ENCODE measurements around the gene AGBL1. TPM values are rescaled to one million over a fixed set of nuclear protein-coding genes. Genes with fewer than 3 reads are reported as not detected.
A peak's percentile ranks its signal among the peaks of the same experiment; 100 is the strongest.

The AGBL1 gene
- total and polyA plus RNA-seq, 4 donors = not detected

DNA sequence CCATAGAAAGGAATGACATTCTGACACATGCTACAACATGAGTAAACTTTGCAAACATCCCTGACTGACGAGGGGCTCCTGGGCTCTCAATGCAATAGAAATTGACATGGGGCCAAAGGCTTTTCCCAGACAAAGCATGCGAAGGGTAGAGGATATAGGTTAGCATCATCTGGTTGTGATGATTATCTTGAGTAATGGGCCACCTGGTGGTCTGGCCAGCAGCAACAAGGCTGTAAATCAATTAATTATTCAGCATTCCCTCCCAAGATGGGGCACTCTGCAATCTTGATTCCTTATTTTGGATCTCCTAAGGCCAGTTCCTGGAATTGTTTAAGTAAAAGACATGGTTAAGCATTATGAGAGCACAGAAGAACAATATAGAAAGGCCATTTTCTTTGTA, 99.2 kb downstream of the AGBL1 start:
- no peak overlapping the region for H3K27ac ChIP-seq (ENCODE audit: low read depth in 1 of 2, low read length in 2 of 2)
- WGBS = 22% methylated on average over 2 of the region's 2 CpGs
- H3K4me1 ChIP-seq (ENCODE audit: control insufficient read depth in 4 of 4, insufficient read depth in 4 of 4, low read length in 3 of 4) = no peaks in the 10 kb centered on the region
- DNase-seq (ENCODE audit: low spot score) = no peak
- H3K36me3 ChIP-seq (ENCODE audit: control insufficient read depth in 4 of 4, insufficient read depth in 3 of 4, low read depth in 1 of 4, low read length in 3 of 4) = no peaks in the 10 kb centered on the region
- no peak overlapping the region for H3K9ac ChIP-seq (ENCODE audit: low read depth in 1 of 2, low read length in 2 of 2)
- peaks cover 0 to 7% (median 0%) of the 10 kb centered on the region in 4 donors for H3K27me3 ChIP-seq (ENCODE audit: control insufficient read depth in 4 of 4, insufficient read depth in 4 of 4, low read length in 3 of 4)
- H3K9me3 ChIP-seq (ENCODE audit: control insufficient read depth in 4 of 4, low read length in 3 of 4) = no peaks in the 10 kb centered on the region
- TF ChIP-seq CTCF (IDR thresholded peaks at IDR 0.05; ENCODE audit: low read depth, low read length, missing input control) (peak; percentile 19), NR2F2 (IDR thresholded peaks at IDR 0.05) (no peak), RAD21 (IDR thresholded peaks at IDR 0.05) (peak; percentile 28 to 45)
- no peak overlapping the region for H3K4me3 ChIP-seq (ENCODE audit: low read depth in 1 of 3, low read length in 3 of 3)

- Histone ChIP-seq H3K36me3 (ENCODE audit: control insufficient read depth in 4 of 4, insufficient read depth in 3 of 4, low read depth in 1 of 4, low read length in 3 of 4) (no peaks in the 10 kb centered on the region), H3K4me3 (ENCODE audit: low read depth in 1 of 3, low read length in 3 of 3) (no peak overlapping the region), H3K27me3 (ENCODE audit: control insufficient read depth in 4 of 4, insufficient read depth in 4 of 4, low read length in 3 of 4) (peaks cover 0 to 3% (median 0%) of the 10 kb centered on the region in 4 donors), H3K9me3 (ENCODE audit: control insufficient read depth in 4 of 4, low read length in 3 of 4) (no peaks in the 10 kb centered on the region), H3K27ac (ENCODE audit: low read depth in 1 of 2, low read length in 2 of 2) (no peak overlapping the region), H3K4me1 (ENCODE audit: control insufficient read depth in 4 of 4, insufficient read depth in 4 of 4, low read length in 3 of 4) (no peaks in the 10 kb centered on the region), H3K9ac (ENCODE audit: low read depth in 1 of 2, low read length in 2 of 2) (no peak overlapping the region)
- DNase-seq (ENCODE audit: low spot score) = no peak
- TF ChIP-seq JUND (IDR thresholded peaks at IDR 0.05) = no peak
- 68% methylated on average over 6 of the region's 6 CpGs for WGBS
Observed at GRCh38 chr15:86183596-86184491, 104.2 kb downstream of the AGBL1 start.

GRCh38 chr15:86193716-86194380, 114.2 kb downstream of the AGBL1 start:
- TF ChIP-seq HNF4G (IDR thresholded peaks at IDR 0.05) (no peak), GABPA (IDR thresholded peaks at IDR 0.05 in 1 of 2, conservative IDR thresholded peaks at IDR 0.05 in 1 of 2) (no peak), RAD21 (IDR thresholded peaks at IDR 0.05) (no peak), FOXA2 (IDR thresholded peaks at IDR 0.05) (no peak), TAF1 (conservative IDR thresholded peaks at IDR 0.05) (no peak), RXRA (IDR thresholded peaks at IDR 0.05) (no peak), NR2F2 (IDR thresholded peaks at IDR 0.05) (no peak), YY1 (IDR thresholded peaks at IDR 0.05) (no peak)
- TF ChIP-seq, protein P1, sequence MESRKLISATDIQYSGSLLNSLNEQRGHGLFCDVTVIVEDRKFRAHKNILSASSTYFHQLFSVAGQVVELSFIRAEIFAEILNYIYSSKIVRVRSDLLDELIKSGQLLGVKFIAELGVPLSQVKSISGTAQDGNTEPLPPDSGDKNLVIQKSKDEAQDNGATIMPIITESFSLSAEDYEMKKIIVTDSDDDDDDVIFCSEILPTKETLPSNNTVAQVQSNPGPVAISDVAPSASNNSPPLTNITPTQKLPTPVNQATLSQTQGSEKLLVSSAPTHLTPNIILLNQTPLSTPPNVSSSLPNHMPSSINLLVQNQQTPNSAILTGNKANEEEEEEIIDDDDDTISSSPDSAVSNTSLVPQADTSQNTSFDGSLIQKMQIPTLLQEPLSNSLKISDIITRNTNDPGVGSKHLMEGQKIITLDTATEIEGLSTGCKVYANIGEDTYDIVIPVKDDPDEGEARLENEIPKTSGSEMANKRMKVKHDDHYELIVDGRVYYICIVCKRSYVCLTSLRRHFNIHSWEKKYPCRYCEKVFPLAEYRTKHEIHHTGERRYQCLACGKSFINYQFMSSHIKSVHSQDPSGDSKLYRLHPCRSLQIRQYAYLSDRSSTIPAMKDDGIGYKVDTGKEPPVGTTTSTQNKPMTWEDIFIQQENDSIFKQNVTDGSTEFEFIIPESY (IDR thresholded peaks at IDR 0.05) = no peak
- TF ChIP-seq, protein P2, sequence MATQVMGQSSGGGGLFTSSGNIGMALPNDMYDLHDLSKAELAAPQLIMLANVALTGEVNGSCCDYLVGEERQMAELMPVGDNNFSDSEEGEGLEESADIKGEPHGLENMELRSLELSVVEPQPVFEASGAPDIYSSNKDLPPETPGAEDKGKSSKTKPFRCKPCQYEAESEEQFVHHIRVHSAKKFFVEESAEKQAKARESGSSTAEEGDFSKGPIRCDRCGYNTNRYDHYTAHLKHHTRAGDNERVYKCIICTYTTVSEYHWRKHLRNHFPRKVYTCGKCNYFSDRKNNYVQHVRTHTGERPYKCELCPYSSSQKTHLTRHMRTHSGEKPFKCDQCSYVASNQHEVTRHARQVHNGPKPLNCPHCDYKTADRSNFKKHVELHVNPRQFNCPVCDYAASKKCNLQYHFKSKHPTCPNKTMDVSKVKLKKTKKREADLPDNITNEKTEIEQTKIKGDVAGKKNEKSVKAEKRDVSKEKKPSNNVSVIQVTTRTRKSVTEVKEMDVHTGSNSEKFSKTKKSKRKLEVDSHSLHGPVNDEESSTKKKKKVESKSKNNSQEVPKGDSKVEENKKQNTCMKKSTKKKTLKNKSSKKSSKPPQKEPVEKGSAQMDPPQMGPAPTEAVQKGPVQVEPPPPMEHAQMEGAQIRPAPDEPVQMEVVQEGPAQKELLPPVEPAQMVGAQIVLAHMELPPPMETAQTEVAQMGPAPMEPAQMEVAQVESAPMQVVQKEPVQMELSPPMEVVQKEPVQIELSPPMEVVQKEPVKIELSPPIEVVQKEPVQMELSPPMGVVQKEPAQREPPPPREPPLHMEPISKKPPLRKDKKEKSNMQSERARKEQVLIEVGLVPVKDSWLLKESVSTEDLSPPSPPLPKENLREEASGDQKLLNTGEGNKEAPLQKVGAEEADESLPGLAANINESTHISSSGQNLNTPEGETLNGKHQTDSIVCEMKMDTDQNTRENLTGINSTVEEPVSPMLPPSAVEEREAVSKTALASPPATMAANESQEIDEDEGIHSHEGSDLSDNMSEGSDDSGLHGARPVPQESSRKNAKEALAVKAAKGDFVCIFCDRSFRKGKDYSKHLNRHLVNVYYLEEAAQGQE (IDR thresholded peaks at IDR 0.05) = no peak
- no peaks in the 10 kb centered on the region for H3K36me3 ChIP-seq (ENCODE audit: control insufficient read depth in 4 of 4, insufficient read depth in 3 of 4, low read depth in 1 of 4, low read length in 3 of 4)
- WGBS = 76% methylated on average over 11 of the region's 11 CpGs
- H3K27ac ChIP-seq (ENCODE audit: low read depth in 1 of 2, low read length in 2 of 2) = no peak overlapping the region
- no peak overlapping the region for H3K4me3 ChIP-seq (ENCODE audit: low read depth in 1 of 3, low read length in 3 of 3)
- H3K9me3 ChIP-seq (ENCODE audit: control insufficient read depth in 4 of 4, low read length in 3 of 4) = no peaks in the 10 kb centered on the region
- DNase-seq (ENCODE audit: low spot score) = no peak
- no peaks in the 10 kb centered on the region for H3K4me1 ChIP-seq (ENCODE audit: control insufficient read depth in 4 of 4, insufficient read depth in 4 of 4, low read length in 3 of 4)
- H3K9ac ChIP-seq (ENCODE audit: low read depth in 1 of 2, low read length in 2 of 2) = no peak overlapping the region
- H3K27me3 ChIP-seq (ENCODE audit: control insufficient read depth in 4 of 4, insufficient read depth in 4 of 4, low read length in 3 of 4) = peaks cover 0 to 3% (median 0%) of the 10 kb centered on the region in 4 donors
